HG02943 (cell line): ENCODE measurements around the gene RBM47.
A peak's percentile ranks its signal among the peaks of the same experiment; 100 is the strongest.
"Not testable (repeated sequence)": the region's sequence is repeated elsewhere in the genome, so short reads cannot be mapped to it uniquely, and the experiment has no call there.

Experiments used
- ATAC-seq: cut with Tn5 transposase; IDR thresholded peaks from one replicate; pipeline ENCODE4 v1.9.1; 2021; ENCODE audit warnings: mild to moderate bottlenecking, low read depth, moderate library complexity; ENCODE audit not compliant: unreplicated experiment

The RBM47 gene

GRCh38 chr4:40629401-40630334 lies at the start of gene RBM47:
TSS of gene RBM47 (minus strand) at chr4:40629864. CDS start at chr4:40438893, 190,971 bp downstream.
- peak; percentile 45 for ATAC-seq

- ATAC-seq, result no peak
Measured at GRCh38 chr4:40678421-40678820, 48.8 kb upstream of the RBM47 start.

- no peak for ATAC-seq
Measured at GRCh38 chr4:40675166-40675565, 45.5 kb upstream of the RBM47 start.

GRCh38 chr4:40672528-40673522 lies 43.2 kb upstream of the RBM47 start:
- peak; percentile 51 for ATAC-seq

GRCh38 chr4:40669504-40669903 lies 39.8 kb upstream of the RBM47 start:
- no peak for ATAC-seq

GRCh38 chr4:40665842-40666241 lies 36.2 kb upstream of the RBM47 start:
- no peak for ATAC-seq

- no peak for ATAC-seq
Measured at GRCh38 chr4:40662962-40663604, 33.4 kb upstream of the RBM47 start.

- no peak for ATAC-seq
Measured at GRCh38 chr4:40661803-40662202, 32.1 kb upstream of the RBM47 start.

GRCh38 chr4:40656201-40656863 lies 26.7 kb upstream of the RBM47 start:
- ATAC-seq, result peak; percentile 97

GRCh38 chr4:40651280-40651679 lies 21.6 kb upstream of the RBM47 start:
- no peak for ATAC-seq

GRCh38 chr4:40649321-40649720 lies 19.7 kb upstream of the RBM47 start:
- ATAC-seq, result no peak

- no peak for ATAC-seq
Measured at GRCh38 chr4:40648742-40649281, 19.1 kb upstream of the RBM47 start.

GRCh38 chr4:40648131-40648530 lies 18.5 kb upstream of the RBM47 start:
- ATAC-seq, result no peak

GRCh38 chr4:40645586-40645985 lies 15.9 kb upstream of the RBM47 start:
- ATAC-seq, result no peak

- no peak for ATAC-seq
Measured at GRCh38 chr4:40632080-40632479, 2.4 kb upstream of the RBM47 start.

- peak; percentile 53 for ATAC-seq
Measured at GRCh38 chr4:40630335-40631021, 814 bp upstream of the RBM47 start.

- ATAC-seq, result no peak
Measured at GRCh38 chr4:40628888-40629287, 776 bp downstream of the RBM47 start.

GRCh38 chr4:40628407-40628806 lies 1.3 kb downstream of the RBM47 start:
- ATAC-seq, result not testable (repeated sequence)

GRCh38 chr4:40627540-40627939 lies 2.1 kb downstream of the RBM47 start:
- no peak for ATAC-seq
